Glomerular endothelial cell (primary cell): Measurements from ENCODE around the gene TRIM32. TPM values are rescaled to one million over a fixed set of nuclear protein-coding genes. Genes with fewer than 3 reads are reported as not detected.
"Not testable (repeated sequence)": the region's sequence is repeated elsewhere in the genome, so short reads cannot be mapped to it uniquely, and the experiment has no call there.

Experiments used
- DNase-seq: peaks from one replicate; pipeline ENCODE4 v3.0.0-alpha.2; 2011; ENCODE audit warnings: low read depth, low spot score; ENCODE audit errors: extremely low read depth
- total RNA-seq: library from RNA; depleted of rRNA; stranded (reverse); fragments of >200 nt; gene quantifications from 2 replicates; pipeline ENCODE4 v1.2.3, GENCODE V29; 2015

TRIM32 gene
- total RNA-seq, 1 donor from 2014 or later = 26.8 TPM

- no peak for DNase-seq
Observed at GRCh38 chr9:116673375-116673774, 13.7 kb upstream of the TRIM32 start.

- no peak for DNase-seq
Observed at GRCh38 chr9:116674210-116674980, 12.7 kb upstream of the TRIM32 start.

GRCh38 chr9:116683535-116683934, 3.6 kb upstream of the TRIM32 start:
- no peak for DNase-seq

GRCh38 chr9:116685166-116685565, 1.9 kb upstream of the TRIM32 start:
- DNase-seq = no peak

- DNase-seq = no peak
Observed at GRCh38 chr9:116686135-116686534, 970 bp upstream of the TRIM32 start.

DNA sequence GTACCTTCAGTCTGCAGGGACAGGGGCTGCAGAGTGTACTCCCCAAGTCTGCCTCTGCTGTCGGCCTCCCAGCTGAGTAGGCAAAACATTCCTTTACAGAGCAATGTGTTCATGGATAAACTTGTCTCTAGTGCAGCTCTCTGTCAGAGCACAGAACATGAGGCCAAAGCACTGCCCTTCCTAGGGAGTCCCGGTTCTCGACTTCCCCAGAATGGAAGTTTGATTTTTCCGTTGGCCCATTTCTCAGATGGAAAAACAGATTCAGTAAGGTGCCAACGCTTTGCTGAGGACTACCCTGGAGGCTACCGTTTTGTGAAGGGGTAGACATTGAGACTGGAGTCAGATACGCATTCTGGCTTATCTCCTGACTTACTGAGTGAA, 422 bp upstream of the TRIM32 start:
- DNase-seq = no peak

DNA sequence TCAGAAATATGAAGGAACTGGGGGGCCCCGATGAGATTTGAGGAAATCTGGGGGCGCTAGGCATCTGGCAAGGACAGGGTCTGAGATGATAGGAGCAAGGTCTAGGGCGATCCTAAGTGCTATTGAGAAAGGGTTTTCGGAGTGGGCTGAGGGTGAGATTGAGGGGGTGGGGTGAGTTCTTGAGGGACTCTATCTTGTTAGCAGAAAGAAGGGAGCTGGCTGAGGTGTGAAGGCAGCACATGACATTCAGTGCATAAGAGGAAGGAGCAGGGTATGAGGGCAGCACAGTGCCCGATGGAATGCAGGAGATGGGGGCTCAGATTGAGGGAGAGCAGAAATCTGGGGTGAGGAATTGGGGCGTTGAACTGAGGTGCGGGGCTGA, 640 bp downstream of the TRIM32 start:
- DNase-seq = no peak

DNA sequence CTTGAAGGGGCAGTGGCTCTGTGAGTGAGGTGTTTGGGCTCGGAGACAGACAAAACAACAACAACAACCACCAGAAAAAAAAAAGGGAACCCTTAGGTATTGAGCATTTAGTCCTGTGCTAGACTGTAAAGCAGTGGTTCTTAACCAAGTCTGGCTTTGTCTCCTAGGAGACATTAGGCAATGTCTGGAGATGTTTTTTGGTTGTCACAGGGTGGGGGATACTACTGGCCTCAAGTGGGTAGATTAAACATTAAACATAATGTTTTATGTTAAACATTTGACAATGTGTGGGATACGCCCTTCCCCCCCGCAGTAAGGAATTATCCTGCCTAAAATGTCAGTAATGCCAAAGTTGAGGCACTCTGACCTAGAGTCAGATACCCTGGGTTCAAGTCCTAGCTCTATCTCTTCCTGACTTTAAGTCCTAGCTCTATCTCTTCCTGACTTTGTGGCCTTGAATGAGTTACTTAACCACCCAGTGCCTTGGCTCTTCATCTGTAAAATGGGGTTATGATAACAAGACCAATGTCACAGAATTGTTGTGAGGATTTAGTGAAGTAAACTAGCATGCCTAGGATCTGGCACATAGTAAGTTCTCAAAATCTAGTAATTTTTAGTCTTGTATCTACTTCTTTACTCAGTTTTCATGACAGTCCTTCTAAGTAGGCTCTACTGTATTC, 1.8 kb downstream of the TRIM32 start:
- DNase-seq = no peak

DNA sequence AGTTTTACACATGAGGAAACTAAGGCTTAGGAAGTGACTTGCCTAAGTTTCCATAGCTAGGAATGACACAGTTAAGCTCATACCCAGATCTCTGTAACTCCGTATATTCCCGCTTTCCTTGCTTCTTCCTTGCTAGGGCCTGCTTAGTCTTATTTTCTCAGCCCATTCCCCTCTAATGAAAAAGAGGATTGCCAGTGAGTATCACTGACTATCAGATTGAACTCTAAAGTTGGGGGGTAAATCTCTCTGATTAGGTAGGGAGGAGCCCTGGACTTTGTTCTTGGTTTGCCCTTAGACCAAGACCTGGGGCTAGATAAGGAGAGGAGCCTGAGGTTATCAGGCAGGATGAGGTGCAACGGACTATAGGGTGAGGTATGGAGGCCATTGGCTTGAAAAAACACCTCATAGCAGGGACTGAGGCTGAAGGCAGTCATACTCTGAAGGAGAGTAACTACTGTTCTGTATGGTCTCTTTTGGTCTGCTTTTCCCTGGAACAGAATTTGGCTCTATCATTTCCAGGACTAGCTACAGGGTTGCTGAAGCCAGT, 2.5 kb downstream of the TRIM32 start:
- no peak for DNase-seq

DNA sequence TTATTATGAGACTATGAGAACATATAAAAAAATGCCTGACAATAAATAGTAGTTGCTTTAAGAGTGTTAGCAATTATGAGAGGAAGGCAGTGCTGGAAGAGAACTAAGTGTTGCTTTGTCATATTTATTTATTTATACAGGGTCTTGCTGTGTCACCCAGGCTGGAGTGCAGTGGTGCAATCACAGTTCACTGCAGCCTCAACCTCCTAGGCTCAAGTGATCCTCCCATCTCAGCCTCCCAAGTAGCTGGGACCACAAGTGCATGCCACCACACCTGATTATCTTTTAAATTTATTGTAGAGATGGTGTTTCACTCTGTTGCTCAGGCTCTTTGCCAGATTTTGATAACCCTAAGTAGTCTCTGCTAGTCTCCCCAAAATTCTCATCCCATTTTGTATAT, 3.7 kb downstream of the TRIM32 start:
- DNase-seq = not testable (repeated sequence)

GRCh38 chr9:116691607-116692006, 4.5 kb downstream of the TRIM32 start:
- no peak for DNase-seq

DNA sequence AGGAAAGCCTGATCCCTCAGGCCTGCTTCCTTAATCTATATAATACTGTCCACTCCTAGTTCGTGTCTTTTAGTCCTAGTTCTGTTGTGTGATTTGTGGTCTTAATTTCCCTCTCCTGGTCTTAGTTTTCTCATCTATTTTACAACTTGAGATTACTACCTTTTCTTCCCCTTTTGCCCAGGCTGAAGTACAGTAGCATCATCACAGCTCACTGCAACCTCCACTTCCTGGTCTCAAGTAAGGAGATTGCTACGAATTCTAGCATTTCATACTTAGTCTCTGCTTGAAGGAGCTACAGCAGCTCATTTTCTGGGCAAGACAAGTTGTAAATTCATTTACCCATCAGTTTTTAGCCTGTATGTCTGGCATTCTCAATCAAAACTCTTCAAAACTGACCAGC, 5.5 kb downstream of the TRIM32 start:
- no peak for DNase-seq

GRCh38 chr9:116693233-116693731, 6.2 kb downstream of the TRIM32 start:
- no peak for DNase-seq

DNA sequence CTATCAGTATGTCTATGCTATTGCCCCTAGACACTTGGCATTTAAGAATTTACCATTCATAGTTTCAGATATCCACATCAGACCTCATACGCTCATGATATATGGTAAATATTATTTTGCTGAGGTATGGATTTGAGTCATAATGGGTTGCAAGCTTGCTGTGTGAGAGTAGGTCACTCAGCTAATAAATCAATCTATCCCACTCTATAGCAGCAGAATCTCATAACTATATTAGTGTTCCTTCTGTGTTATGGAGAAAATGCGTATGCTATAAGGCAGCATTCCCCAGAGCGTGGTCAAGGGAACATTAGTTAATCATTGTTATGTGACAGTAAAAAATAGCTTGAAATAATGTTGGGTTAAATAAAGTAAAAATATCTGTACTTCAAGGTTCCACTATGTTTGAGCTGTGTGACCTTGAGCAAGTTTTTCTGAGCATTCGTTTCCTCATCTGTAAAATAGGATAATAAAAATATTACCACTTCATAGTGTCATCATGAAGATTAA, 7.7 kb downstream of the TRIM32 start:
- DNase-seq = no peak

DNA sequence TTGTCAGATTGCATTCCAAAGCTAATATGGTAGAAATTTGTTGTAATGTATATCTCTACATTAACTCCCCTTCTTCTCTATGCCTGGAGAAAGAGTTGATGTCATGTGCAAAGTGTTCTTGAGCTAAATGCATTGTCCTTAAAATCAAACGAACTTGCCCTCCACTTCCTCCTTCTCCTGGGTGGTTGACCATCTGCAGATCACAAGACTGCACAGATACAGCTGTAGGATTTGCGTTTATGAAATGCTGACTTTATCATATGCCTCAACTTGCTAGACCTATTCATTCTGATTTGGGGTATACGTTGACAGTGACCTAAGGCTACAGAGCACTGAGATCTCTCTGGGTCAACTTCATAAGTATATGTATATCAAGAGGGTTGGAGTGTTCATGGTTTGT, 8.3 kb downstream of the TRIM32 start:
- no peak for DNase-seq

- DNase-seq = no peak
Observed at GRCh38 chr9:116697362-116697761, 10.3 kb downstream of the TRIM32 start.

DNA sequence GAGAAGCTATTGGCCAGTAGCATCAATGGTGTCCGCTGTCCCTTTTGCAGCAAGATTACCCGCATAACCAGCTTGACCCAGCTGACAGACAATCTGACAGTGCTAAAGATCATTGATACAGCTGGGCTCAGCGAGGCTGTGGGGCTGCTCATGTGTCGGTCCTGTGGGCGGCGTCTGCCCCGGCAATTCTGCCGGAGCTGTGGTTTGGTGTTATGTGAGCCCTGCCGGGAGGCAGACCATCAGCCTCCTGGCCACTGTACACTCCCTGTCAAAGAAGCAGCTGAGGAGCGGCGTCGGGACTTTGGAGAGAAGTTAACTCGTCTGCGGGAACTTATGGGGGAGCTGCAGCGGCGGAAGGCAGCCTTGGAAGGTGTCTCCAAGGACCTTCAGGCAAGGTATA, 10.8 kb downstream of the TRIM32 start:
- DNase-seq = no peak

GRCh38 chr9:116700279-116700678, 13.2 kb downstream of the TRIM32 start:
- no peak for DNase-seq

DNA sequence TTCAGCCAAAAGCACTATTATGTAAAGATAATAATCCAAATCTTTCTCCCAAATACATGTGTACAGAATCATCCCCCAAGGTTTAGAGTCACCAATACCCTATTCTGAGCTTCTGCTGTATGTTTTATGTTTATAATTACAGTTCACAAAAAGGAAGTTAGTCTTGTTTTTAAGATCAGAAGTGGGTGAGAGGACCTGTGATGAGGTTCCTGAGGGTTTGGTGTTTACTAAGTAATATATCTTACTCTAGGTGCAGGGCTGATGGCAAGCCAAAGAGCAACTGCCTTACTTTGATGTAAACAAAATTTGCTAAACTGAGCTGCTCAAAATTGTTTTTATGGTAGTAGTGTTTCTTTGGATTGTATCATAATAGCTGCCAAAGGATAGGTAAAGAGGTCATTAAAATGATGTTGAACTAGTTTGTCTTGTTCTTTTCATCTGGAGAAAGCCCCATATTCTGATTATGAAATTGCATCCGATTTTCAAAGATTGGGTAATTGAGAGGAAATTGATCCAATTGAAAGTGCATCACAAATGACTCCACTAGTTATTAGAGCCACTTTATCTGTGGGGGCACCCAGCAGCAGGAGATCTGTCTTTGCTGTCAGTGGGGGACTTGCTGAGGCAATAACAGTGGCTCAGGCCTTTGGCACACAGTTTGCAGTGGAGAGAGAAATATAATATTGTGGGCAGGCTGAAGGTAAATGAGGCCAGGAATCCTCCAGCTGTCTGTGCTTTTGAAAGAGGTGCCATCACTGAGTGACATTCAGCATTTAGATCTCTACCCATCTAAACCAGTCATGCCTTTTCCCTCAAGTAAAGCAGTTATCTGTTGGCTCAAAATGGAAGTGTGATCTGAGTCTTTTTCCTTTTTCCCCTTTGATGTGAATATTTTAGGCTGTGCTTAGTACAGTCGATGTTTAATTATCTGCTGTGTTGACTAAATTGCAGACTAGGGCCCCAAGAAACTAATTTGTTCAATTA, 14.1 kb downstream of the TRIM32 start:
- DNase-seq = no peak

GRCh38 chr9:116701940-116702642, 15.0 kb downstream of the TRIM32 start:
- no peak for DNase-seq
